GM23248 (cell line): ENCODE data around the gene LRRN4.

ENCODE experiments used
- EZH2 ChIP-seq: fragments of 200-600 bp; sonication (generic); IDR thresholded peaks from 2 replicates; pipeline ENCODE4 v1.6.1; 2018; ENCODE audit warnings: antibody characterized with exemption, mild to moderate bottlenecking; ENCODE audit not compliant: insufficient read depth, poor library complexity, severe bottlenecking
- EZH2phosphoT487 ChIP-seq: fragments of 200-600 bp; sonication (generic); IDR thresholded peaks from 2 replicates; pipeline ENCODE4 v1.6.1; 2018; ENCODE audit warnings: antibody characterized with exemption, moderate library complexity, mild to moderate bottlenecking, low read depth; ENCODE audit not compliant: insufficient read depth

DNA sequence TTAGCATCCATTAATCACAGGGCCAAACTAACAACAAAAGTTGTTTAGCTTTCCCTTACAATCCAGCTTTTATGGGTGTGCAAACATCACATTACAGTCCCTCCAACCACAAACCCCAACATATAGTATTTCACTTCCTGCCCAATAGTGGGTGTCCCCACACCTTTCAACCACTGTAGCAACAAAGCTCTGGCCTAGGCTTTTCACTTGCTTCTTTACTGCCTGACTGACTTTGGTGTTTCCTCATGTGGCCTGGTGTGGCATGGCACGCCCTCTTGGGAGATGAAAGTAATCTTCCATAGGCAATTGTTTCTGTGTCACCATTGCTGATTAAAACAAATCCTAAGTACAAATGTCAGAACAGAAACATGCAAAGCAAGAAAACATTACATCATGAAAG is 57.1 kb downstream of the LRRN4 start:
- TF ChIP-seq EZH2phosphoT487 (no peak), EZH2 (no peak)
